ENCODE results near the gene RPL13A. TPM values are rescaled to one million over a fixed set of nuclear protein-coding genes. Genes with fewer than 3 reads are reported as not detected.
A peak's percentile ranks its signal among the peaks of the same experiment; 100 is the strongest.

Gene RPL13A
- total RNA-seq, 2 donors from 2014 or later, result 2,414 to 3,956 TPM

- H3K36me3 ChIP-seq, result no peaks in the 10 kb centered on the region
These were observed 23.3 kb upstream of the RPL13A start for GRCh38 chr19:49463960-49464740.

GRCh38 chr19:49465371-49465770 lies 22.0 kb upstream of the RPL13A start:
- 97% methylated on average over 3 of the region's 3 CpGs for WGBS
- Histone ChIP-seq H3K36me3 (no peaks in the 10 kb centered on the region), H3K4me3 (no peak overlapping the region), H3K27ac (no peak overlapping the region), H3K27me3 (replicated peaks; ENCODE audit: insufficient read depth) (no peaks in the 10 kb centered on the region), H3K9me3 (no peaks in the 10 kb centered on the region), H3K4me1 (replicated peaks) (no peaks in the 10 kb centered on the region)
- intact Hi-C loops (cut with DNase I), result no loop called here
- no peak for TF ChIP-seq POLR2A (IDR thresholded peaks at IDR 0.05)
- DNase-seq (ENCODE audit: low spot score), result no peak

More at GRCh38 chr19:49463960-49464740, 23.3 kb upstream of the RPL13A start:
- Histone ChIP-seq H3K4me3 (no peak overlapping the region), H3K4me1 (replicated peaks) (no peaks in the 10 kb centered on the region), H3K27me3 (replicated peaks; ENCODE audit: insufficient read depth) (no peaks in the 10 kb centered on the region), H3K9me3 (no peaks in the 10 kb centered on the region), H3K27ac (no peak overlapping the region)
- intact Hi-C loops (cut with DNase I), result no loop called here
- no peak for DNase-seq (ENCODE audit: low spot score)
- TF ChIP-seq CTCF (IDR thresholded peaks at IDR 0.05), result no peak
- TF ChIP-seq POLR2A (IDR thresholded peaks at IDR 0.05), result no peak
- no peak for TF ChIP-seq POLR2AphosphoS5 (IDR thresholded peaks at IDR 0.05)
- WGBS, result 92% methylated on average over 38 of the region's 39 CpGs

GRCh38 chr19:49468199-49468598 lies 19.2 kb upstream of the RPL13A start:
- Histone ChIP-seq H3K4me1 (replicated peaks) (no peaks in the 10 kb centered on the region), H3K27me3 (replicated peaks; ENCODE audit: insufficient read depth) (no peaks in the 10 kb centered on the region), H3K27ac (peak overlapping the region; percentile 78 to 80), H3K36me3 (no peaks in the 10 kb centered on the region), H3K4me3 (peak overlapping the region in 1 of 2 donors; percentile 3), H3K9me3 (no peaks in the 10 kb centered on the region)
- TF ChIP-seq CTCF (IDR thresholded peaks at IDR 0.05) (peak in 2 of 4 experiments; percentile 27 to 43), POLR2A (IDR thresholded peaks at IDR 0.05) (peak; percentile 73), POLR2AphosphoS5 (IDR thresholded peaks at IDR 0.05) (peak; percentile 92)
- peak; percentile 86 for DNase-seq (ENCODE audit: low spot score)
- intact Hi-C loops (cut with DNase I), result no loop called here
- WGBS, result 47% methylated on average over 19 of the region's 19 CpGs

- DNase-seq (ENCODE audit: low spot score), result peak; percentile 87
- intact Hi-C loops (cut with DNase I), result no loop called here
- Histone ChIP-seq H3K27ac (peak overlapping the region; percentile 78 to 80), H3K9me3 (no peaks in the 10 kb centered on the region), H3K36me3 (no peaks in the 10 kb centered on the region), H3K4me3 (peak overlapping the region in 1 of 2 donors; percentile 3), H3K27me3 (replicated peaks; ENCODE audit: insufficient read depth) (no peaks in the 10 kb centered on the region), H3K4me1 (replicated peaks) (no peaks in the 10 kb centered on the region)
- WGBS, result 41% methylated on average over 15 of the region's 15 CpGs
- peak; percentile 24 for TF ChIP-seq POLR2A (IDR thresholded peaks at IDR 0.05)
- no peak for TF ChIP-seq CTCF (IDR thresholded peaks at IDR 0.05)
- TF ChIP-seq POLR2AphosphoS5 (IDR thresholded peaks at IDR 0.05), result peak; percentile 68
These were observed 18.5 kb upstream of the RPL13A start for GRCh38 chr19:49468746-49469447.

- 80% methylated on average over 25 of the region's 25 CpGs for WGBS
- no peak overlapping the region for H3K4me3 ChIP-seq
- no peaks in the 10 kb centered on the region for H3K4me1 ChIP-seq (replicated peaks)
- TF ChIP-seq CTCF (IDR thresholded peaks at IDR 0.05) (no peak), POLR2AphosphoS5 (IDR thresholded peaks at IDR 0.05) (no peak)
- H3K27ac ChIP-seq, result no peak overlapping the region
- no peaks in the 10 kb centered on the region for H3K9me3 ChIP-seq
- H3K36me3 ChIP-seq, result no peaks in the 10 kb centered on the region
- DNase-seq (ENCODE audit: low spot score), result no peak
- intact Hi-C loops (cut with DNase I), result no loop called here
- no peaks in the 10 kb centered on the region for H3K27me3 ChIP-seq (replicated peaks; ENCODE audit: insufficient read depth)
These were observed 17.4 kb upstream of the RPL13A start for GRCh38 chr19:49469828-49470614.

Data from prostate gland (tissue), 2 donors.